Stimulated activated CD4-positive, alpha-beta T cell treated with anti-CD3 and anti-CD28 coated beads, Interleukin-2, amount 100 ng/mL, for 4 hours (primary cell): ENCODE data around the gene CORO2A.
A peak's percentile ranks its signal among the peaks of the same experiment; 100 is the strongest.
"Not testable (repeated sequence)": the region's sequence is repeated elsewhere in the genome, so short reads cannot be mapped to it uniquely, and the experiment has no call there.

Experiments
- DNase-seq: peaks from one replicate; pipeline ENCODE4 v3.0.0-alpha.2; 2020; ENCODE audit warnings: low read depth

Gene CORO2A

DNA sequence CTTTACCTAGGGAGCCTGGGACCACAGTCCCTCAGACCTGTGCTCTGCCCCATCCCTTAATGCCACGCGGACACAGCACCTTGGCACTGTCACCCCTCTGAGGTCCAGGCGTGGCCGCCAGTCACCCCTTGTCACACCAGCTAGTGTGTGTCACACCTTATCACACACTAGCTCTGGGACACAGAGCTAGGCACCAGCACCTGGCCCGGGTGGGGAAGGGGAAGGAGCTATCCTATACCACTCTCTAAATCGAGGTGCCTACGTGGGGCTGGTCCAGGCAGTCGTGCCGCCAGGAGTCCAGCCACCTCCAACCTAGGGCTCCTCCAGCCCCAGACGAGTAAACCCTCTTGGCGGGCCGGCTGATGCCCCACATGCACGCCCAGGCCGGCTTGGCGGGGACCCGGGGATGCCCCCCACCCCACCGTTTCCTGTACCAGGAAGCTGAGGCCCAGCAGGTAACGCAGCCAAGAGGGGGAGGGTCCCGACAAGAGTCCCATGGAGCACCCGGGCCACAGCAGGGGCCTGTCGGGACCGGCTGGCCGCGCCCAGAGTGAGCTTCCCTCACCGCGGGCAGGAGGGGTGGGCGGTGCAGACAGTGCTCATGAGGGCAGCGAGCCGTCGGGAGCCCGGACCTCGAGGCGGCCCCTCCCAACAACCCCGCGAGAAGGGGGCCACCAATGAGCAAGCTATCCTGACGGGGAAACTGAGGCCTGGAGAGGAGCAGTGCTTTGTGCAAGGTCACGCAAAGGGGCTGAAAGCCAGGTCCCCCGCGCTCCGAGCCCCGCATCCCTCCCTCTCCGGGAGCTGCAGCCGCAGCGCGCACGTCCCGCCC lies 550 bp downstream of the CORO2A start:
- peak; percentile 7 for DNase-seq

DNA sequence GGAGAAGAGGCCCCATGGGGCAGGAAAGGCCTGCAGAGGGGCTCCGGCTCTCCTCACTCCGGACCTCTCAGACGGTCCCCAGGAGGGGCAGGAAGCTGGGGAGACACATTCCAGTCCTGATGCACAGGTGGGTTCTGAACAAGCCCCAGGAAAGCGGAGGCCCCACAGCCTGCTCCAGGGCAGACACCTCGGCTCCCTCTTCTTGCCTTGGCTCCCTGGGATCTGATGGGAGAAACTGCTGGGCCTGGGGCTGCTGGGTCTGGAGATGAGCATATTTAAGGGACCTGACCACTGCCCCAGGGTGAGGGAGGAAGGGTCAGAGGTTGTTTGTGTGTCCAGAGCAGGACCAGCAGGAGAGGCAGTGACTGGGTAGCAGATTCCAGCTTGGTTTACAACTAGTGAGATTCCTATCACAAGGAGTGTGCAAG lies 1.2 kb downstream of the CORO2A start:
- DNase-seq = no peak

DNA sequence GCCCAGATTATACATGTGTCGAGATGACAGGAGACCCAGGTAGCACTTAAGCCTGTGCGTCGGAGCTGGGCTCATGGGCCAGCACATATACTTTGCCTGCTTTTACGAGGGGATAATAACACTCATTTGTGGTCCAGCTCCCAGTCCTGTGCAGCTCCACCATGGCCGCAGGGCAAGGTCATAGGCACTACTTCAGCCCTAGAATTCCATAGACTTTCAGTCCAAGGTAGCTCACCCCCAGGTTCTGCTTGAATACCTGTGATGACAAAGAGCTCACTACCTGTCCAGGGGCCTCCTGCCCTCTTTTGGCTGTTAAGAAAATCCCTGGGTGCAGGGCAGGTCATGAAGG lies 1.7 kb downstream of the CORO2A start:
- DNase-seq = no peak

DNA sequence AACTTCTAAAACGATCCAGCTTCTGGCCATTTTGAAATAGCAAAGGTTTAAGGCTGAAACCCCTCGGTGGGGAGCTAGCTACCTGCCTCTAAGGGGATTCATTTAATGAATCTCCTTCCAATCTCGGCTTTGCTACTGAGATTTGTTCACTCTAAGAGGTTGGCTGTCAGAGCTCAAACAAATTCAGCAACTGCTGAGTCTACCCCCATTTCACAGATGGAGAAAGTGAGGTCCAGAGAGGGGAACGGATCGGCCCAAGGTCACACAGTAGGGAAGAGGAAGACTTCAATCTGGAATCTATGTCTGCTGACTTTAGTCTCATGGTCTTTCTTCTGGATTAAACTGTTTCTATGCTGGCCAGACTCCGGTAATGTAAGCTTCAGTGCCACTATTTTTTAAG lies 3.0 kb downstream of the CORO2A start:
- DNase-seq = no peak

DNA sequence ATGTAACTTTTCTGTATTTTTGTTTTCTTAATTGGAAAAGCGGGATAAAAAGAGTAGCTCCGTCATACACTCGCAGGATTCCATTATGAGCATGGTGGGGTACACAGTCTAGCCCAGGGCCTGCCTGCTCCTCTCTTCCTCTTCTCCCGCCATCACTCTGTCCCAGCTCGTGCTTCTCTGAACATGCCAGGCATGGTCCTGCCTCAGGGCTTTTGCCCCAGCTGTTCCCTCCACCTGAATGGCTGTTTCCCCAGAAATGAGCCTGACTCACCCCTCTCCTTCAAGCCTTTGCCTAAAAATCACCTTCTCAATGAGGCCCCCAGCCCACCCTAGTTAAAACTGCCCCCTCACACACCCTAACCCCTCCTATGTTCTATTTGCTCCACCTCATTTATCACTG lies 4.5 kb downstream of the CORO2A start:
- no peak for DNase-seq

DNA sequence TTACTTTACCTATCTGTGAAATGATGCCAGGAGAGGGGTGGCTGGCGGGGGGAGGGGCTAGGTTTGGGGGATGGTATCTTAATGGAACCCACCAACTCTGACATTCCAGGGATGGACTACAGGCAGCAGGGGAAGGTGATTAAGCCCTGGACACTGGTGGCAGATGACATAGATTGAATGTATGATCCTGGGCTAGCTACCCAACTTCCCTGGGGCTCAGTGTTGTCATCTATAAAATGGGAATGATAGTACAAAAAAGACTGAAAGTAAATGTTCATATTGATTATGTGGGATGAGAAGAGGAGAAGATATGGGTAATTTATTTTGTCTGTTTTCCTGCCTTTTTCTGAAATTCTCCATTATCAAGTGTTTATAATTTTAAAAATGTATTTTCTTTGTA lies 6.2 kb downstream of the CORO2A start:
- no peak for DNase-seq

DNA sequence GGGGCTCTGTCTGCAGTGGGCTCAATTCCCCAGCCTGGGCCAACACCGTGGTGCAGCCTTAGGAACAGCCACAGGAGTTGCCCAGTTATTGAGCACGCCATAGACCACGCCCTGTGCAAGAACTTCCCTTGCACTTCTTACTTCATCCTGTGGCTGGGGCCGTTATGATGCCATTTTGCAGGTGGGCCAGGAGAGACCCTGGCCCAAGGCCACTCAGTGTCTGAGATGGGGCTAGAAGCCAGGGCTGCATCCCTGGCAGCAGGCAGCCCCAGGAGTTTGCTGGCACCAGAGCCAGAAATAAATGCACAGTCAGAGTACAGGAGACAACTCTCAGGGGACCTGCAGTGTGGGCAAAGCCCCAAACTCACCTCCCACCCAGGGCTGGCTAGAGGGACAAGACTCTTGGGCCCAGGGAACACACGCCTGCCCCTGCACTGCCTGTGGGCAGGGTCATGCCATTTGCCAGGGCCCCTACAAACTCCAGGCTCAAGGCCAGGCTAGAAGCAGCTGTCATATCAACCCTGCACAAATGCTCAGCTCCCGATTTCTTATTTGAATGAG lies 6.7 kb downstream of the CORO2A start:
- DNase-seq = no peak

DNA sequence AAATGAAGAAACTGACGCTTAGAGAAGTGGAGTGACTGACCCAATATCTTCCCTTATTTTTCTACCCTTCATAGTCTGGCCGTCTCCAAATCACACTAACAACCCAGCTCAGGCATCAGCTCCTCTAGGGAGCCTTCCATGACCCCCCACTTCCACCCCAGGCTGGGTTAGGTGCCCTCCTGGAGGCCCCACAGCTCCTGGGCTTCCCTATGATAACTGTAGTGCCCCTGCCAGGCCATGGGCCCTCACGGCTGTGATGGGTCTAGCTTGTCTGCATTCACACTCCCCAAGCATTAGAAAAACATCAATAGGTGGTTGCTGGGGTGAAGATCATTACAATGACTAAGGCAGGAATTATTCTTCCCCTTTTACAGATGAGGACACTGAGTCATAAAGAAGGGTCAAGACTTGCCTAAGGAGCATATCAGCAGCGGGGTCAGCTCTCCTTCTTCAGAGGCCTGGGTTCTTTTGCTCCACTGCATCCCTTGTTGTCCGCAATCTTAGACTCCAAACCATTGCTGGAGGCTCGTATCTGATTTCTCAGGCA lies 7.3 kb downstream of the CORO2A start:
- DNase-seq = no peak

DNA sequence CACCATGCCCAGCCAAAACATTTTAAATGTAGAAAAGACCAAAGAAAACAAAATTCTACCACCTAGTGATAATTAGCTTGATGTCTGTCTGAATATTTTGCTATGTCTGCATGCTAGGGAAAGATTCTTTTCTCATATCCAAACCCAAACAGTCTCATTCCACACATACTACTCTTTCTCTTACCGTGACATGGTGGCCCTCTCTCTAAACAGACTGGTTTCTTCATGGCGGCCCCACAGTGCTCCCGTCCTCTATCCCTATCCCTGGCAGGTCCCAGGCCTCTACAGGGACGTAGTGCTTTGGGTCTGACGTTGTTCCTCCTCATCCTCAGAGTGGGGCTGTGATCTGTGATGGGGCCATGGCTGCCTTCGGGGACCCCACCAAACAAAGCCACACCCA lies 8.1 kb downstream of the CORO2A start:
- no peak for DNase-seq

DNA sequence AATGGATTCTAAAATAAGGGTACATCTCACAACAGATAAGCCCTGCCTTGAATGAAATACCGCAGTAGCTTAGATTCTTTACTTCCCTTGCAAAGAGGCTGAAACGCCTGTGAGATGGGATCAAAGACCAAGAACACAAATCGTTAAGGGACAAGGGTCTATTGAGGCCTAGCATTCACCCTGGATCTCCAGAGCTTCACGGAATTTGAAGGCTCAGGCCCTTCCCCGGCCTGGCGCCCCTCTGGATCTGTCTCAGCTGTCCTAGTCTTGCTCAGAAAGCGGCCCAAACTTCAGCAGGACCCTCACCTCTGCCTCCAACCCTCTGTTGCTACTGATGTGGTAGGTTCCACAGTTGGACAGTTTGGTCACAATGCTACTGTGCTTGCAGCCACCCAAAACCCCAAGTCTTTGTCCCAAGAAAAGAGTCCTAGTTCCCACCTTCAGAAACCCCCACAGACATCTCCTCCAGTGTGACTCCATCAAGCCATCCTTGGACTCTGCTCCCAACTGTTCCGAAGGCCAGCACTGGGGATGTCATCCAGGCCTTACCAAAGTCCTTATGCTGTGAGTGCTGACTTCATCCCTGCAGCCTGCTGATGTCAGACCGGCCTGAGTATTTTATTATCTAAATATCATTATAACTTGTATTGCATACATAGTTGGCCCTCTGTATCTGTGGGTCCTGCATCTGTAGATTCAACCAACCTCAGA lies 9.4 kb downstream of the CORO2A start:
- DNase-seq = no peak

DNA sequence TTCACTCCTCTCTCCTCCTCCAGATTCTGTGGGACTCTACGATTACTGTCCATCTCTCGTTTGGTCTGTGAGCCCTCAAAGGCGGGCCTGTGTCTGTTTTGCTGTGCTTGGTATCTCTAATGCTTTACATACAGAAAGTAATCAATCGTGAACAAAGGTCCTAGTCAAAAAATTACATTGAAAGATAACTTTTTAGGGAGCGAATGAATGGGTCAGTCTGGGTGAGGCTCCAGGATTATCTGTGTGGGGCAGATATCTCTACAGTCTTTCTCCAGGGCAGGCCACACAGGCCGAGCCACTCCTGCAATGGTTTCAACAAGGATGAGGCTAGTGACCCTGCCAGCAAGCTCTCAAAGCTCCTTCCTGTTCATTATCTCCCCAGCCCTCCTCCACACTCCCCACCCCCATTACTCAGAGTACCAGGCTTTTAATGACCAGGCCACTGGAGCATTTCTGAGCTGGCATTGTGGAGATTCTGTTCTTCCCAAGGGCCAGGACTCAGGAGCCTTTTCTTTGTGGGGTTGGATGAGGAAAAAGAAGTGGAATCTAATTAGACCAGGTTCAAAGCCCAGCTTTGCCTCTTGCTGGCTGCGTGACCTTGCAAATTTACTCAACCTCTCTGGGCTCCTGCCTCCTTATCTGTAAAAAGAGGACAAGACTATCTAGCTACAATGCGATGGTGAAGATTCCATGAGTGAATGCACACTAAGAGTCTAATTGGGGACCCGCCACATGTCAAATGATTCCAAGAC lies 10.2 kb downstream of the CORO2A start:
- DNase-seq = no peak

DNA sequence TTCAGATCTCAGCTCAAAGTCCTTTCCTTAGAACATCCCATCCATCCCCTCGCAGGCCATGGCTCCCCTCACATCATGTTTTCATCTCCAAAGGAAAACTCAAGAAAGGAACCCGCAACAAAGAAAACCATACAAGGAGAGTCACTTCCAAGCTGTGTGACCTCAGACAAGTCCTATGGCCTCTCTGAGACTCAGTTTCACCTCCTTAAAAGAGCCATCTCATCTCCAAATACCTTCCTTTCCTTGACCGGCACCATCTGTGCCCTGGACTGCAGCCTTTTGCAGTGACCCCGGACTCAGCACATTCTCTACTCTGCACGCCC lies 10.7 kb downstream of the CORO2A start:
- no peak for DNase-seq

DNA sequence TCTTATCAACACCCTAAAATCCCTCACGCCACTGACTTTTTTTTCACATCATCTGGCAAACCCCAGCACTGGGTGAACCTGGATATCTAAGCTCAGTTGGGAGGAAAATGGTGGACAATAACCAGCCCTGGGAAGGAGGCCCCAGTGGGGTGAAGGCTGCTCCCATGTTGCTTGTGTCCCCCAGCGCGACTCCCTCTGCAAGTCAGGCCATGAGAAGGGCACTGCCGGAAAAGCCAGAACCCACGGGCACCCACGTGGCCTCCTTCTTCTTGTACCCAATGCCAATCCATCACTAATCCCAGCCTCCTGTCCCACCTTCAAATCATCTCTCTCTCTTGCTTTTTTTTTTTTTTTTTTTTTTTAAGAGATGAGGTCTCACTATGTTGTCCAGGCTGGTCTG lies 11.4 kb downstream of the CORO2A start:
- DNase-seq = no peak

DNA sequence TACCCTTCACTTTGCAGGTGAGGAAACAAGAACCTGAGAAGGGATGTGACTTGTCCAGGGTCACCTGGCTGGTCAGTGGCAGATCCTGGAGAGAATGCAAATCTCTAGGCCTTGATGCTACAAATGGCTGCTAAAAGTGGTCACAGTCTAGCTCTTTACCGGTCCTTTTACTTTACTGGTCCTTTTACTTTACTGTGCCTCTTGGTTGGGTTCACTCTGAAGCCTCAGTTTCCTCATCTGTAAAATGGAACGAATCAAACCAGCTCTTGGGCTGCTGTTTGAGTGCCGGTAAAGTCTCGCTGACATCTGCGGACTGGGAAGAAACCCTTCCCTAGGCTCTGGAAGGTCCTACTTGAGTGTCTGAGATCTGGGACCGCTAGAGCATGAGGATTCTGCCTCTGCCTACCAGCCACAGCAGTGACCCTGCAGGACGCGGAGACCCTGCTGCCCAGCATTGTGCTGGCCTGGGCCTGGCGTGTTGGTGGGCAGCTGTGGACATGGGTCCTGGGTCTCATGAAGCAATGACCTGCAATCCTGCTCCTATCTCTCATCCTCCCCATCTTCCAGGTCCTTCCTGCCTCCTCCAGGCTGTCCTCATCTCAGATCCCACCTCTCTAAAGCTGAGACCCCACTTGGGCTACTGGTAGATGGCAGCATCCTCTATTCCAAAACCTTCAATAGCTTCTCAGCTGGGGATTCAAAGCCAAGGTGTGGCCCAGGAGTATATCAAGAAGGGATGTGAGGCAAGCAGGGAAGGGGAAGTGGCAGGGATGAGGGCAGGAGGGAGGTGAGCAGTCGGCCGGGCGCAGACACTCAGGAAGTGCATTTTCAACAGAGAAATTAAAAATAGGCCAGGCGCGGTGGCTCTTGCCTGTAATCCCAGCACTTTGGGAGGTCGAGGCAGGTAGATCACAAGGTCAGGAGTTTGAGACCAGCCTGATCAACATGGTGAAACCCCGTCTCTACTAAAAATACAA lies 13.3 kb downstream of the CORO2A start:
- no peak for DNase-seq

DNA sequence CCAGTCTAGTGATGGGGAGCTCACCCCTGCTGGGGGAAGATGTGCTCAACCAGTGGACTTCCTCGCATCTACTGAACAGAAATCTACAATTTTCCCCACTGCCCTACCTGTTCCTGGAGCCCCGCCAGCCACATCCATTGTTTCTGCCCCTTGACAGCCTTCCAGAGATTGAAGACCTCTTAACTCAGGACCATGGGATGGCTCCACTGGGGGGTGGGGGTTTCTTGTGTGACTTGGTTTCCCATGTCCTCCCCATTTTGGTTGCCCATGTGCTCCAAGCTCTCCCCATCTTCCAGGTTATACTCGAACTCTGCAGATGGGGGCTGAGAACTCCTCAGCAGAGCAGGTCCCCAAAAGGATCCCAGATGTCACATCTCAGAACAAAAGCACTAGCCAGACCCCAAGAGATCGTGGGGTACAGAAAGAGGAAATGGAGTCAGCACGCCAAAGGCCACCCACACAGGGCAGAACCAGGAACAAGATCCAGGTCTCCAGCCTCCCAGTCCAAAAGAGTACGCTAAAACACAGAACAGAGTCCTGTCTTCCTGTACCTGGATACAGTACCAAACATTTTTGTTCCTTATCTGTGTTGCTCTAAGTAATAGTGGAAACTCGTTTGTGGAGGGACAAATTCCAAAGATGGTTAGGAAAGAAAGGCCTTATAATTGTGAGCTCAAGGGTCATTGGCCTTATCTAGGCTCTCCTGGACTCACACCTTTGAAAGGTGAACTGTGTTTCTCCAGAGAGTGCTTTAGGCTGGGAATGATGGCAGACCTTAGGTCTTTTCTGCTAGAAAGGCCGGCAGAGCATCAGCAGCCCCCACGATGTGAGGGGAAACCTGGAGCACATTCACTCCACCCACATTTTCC lies 15.8 kb downstream of the CORO2A start:
- no peak for DNase-seq

DNA sequence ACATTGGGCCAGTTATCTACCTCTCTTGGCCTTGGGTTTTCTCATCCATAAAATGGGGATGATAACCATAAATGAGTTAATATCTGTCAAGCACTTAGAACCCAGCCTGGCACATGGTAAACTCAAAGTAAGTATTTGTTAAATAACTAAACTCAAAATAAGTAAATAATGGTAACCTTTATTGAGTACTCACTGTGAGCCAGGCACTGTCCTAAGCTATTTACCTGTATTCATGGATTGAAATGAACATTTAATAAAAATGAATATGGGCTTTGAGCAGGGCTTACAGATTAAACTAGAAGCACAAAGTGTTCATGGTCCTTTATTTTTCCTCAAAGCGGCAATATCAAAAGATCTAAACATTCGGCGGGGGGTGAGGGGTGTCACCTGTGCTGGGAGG lies 16.7 kb downstream of the CORO2A start:
- no peak for DNase-seq

DNA sequence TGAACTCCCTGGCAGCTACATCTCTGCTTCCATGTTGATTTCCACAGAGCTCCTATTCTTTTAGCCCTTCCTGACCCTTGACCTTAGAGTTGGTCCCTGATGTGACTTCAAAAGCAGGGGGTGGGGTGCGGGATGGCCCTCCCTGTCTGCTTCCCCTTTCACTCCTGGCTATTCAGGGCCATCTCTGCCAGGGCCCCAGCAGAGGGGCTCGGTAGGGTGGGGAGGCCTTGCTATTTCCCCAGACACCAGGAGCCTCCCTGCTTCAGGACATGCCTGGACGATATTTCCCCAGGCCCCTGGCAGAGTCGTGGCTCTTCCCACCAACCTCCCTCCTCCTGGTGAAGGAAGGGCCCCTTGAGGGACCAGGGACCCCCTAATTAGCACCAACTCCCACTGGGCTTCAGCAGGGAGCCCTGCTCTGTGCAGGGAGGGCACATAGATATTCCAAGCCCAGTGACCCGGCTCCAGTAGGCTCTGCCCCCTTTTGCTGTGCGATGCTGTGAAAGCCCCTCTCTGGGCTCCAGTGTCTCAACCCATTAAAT lies 17.3 kb downstream of the CORO2A start:
- no peak for DNase-seq

DNA sequence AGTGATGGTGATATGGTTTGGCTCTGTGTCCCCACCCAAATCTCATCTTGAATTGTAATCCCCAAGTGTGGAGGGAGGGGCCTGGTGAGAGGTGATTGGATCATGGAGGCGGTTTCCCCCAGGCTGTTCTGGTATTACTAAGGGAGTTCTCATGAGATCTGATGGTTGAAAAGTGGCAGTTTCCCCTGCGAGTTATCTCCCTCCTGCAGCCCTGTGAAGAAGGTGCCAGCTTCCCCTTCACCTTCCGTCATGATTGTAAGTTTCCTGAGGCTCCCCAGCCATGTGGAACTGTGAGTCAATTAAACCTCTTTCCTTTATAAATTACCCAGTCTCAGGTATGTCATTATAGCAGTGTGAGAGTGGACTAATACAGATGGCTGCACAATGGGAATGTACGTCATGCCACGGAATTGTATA lies 17.9 kb downstream of the CORO2A start:
- not testable (repeated sequence) for DNase-seq

DNA sequence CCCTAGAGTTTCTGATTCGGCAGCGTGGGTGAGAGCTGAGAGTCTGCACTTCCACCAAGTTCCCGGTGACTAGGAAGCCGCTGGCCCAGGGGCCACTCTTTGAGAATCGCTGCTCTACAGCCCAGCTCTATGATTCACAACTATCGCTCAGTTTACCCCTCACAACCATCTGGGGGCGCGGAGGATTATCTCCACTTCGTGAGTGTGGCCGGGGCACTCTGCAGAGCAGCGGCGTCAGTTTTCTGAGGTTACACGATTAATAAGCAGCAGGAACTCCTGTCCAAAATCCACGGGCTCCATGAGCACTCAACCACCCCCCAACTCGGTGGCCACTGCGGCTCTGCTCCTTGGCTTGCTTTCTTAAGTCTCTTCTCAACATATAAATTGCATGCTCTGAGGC lies 19.3 kb downstream of the CORO2A start:
- DNase-seq = no peak

DNA sequence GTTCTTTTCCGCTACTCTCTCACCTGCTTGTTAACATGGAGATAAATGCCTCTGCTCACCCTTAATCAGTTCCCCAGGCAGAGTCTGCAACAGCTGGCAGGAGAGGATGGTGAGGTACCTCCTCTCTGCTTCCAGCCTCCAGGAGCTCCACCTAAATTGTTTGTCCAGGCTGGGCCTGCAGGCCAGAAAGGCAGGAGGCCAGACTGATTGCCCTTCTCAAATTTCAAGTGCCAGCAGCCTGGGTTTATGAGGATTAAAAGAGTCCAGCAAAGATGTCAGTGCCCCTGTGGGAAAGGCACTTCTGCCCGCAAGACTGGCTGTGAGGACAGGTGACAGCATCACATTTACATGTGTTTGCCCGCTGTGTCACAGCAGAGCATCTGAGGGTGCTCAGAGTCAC lies 19.8 kb downstream of the CORO2A start:
- DNase-seq = no peak
